Vagina (tissue), 2 donors: Measurements from ENCODE around the gene SPTBN4.

Experiments used
- POLR2A ChIP-seq, 2 donors: fragments of 450-650 bp; IDR thresholded peaks; one replicate each; pipeline ENCODE4 v1.6.1; 2017; ENCODE audit warnings: antibody characterized with exemption in 2 of 2, mild to moderate bottlenecking in 2 of 2, moderate library complexity in 2 of 2
- POLR2AphosphoS5 ChIP-seq, 2 donors: sonication (generic); formaldehyde crosslinking; IDR thresholded peaks; one replicate each; pipeline ENCODE4 v1.9.0; 2017; ENCODE audit warnings: antibody characterized with exemption in 2 of 2, mild to moderate bottlenecking in 2 of 2, low read depth in 1 of 2; ENCODE audit not compliant: insufficient read depth in 1 of 2
- TF ChIP-seq, protein P1 (sequence below), 3 experiments: fragments of 450-650 bp in 2 of 3; fragments of 200-600 bp in 1 of 3; sonication (generic) in 1 of 3; IDR thresholded peaks; one replicate each; pipeline ENCODE4 v1.5.1; 2017 to 2019; ENCODE audit warnings: antibody characterized with exemption in 3 of 3, mild to moderate bottlenecking in 2 of 3, moderate library complexity in 2 of 3

DNA sequence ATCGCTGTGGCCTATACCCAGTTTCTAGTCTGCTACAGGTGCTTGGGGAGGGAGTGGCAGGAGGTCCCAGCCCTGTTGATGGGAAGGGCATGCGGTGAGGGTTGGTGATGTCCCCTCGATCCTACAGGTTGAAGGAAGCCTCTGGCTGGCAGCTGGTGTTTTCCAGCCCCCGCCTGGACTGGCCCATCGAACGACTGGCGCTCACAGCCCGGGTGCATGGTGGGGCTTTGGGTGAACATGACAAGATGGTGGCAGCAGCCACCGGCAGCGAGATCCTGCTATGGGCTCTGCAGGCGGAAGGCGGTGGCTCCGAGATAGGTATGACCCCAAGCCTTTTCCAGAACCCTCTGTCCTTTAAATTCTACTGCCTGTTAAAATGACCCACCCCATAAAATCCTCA, 113.8 kb downstream of the SPTBN4 start:
- TF ChIP-seq, protein P1, sequence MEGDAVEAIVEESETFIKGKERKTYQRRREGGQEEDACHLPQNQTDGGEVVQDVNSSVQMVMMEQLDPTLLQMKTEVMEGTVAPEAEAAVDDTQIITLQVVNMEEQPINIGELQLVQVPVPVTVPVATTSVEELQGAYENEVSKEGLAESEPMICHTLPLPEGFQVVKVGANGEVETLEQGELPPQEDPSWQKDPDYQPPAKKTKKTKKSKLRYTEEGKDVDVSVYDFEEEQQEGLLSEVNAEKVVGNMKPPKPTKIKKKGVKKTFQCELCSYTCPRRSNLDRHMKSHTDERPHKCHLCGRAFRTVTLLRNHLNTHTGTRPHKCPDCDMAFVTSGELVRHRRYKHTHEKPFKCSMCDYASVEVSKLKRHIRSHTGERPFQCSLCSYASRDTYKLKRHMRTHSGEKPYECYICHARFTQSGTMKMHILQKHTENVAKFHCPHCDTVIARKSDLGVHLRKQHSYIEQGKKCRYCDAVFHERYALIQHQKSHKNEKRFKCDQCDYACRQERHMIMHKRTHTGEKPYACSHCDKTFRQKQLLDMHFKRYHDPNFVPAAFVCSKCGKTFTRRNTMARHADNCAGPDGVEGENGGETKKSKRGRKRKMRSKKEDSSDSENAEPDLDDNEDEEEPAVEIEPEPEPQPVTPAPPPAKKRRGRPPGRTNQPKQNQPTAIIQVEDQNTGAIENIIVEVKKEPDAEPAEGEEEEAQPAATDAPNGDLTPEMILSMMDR (IDR thresholded peaks at IDR 0.05), result no peak
- TF ChIP-seq POLR2A (IDR thresholded peaks at IDR 0.05), result no peak
- no peak for TF ChIP-seq POLR2AphosphoS5 (IDR thresholded peaks at IDR 0.05; ENCODE audit: insufficient read depth in 1 of 2, low read depth in 1 of 2)
